ENCODE results near the gene LCE5A. TPM values are rescaled to one million over a fixed set of nuclear protein-coding genes. Genes with fewer than 3 reads are reported as not detected.

Gene LCE5A
- total RNA-seq, 2 experiments from 2014 or later: not detected

GRCh38 chr1:152519851-152520250, 9.2 kb downstream of the LCE5A start:
- Histone ChIP-seq H3K9me3 (ENCODE audit: control insufficient read depth in 1 of 2, insufficient read depth in 1 of 2, low read length in 2 of 2) (peaks cover 0 to 4% of the 10 kb centered on the region in 2 experiments), H3K27me3 (ENCODE audit: control insufficient read depth in 1 of 2, insufficient read depth in 2 of 2, low read length in 2 of 2) (peaks cover 18 to 44% of the 10 kb centered on the region in 2 experiments), H3K4me1 (ENCODE audit: insufficient read depth, low read length) (peaks cover 7% of the 10 kb centered on the region), H3K4me3 (ENCODE audit: low read length) (no peak overlapping the region), H3K36me3 (ENCODE audit: insufficient read depth, low read length) (no peaks in the 10 kb centered on the region), H3K27ac (ENCODE audit: low read depth in 1 of 2, low read length in 2 of 2) (no peak overlapping the region)
- intact Hi-C loops (cut with DNase I, micrococcal nuclease): no loop called here
- Mint-ChIP-seq H3K4me3 (no peak overlapping the region), H3K9me3 (no peaks in the 10 kb centered on the region), H3K27ac (no peak overlapping the region), H3K4me1 (ENCODE audit: low read depth) (peaks cover 2% of the 10 kb centered on the region), H3K27me3 (peaks cover 42% of the 10 kb centered on the region), H3K36me3 (ENCODE audit: low read depth) (no peaks in the 10 kb centered on the region)
- ChIA-PET CTCF (no interaction called here), POLR2A (no interaction called here)
- ATAC-seq (ENCODE audit: poor library complexity) (no peak), DNase-seq (peak in 3 of 14 experiments; percentile 6 to 13 (median 11))
- TF ChIP-seq CTCF (IDR thresholded peaks at IDR 0.05): no peak

- ChIA-PET POLR2A (no interaction called here), CTCF (no interaction called here)
- H3K27me3 ChIP-seq (ENCODE audit: control insufficient read depth in 1 of 2, insufficient read depth in 2 of 2, low read length in 2 of 2): peaks cover 14 to 36% of the 10 kb centered on the region in 2 experiments
- Mint-ChIP-seq H3K9me3 (no peaks in the 10 kb centered on the region), H3K4me3 (no peak overlapping the region), H3K27me3 (peaks cover 37% of the 10 kb centered on the region), H3K4me1 (ENCODE audit: low read depth) (no peaks in the 10 kb centered on the region), H3K36me3 (ENCODE audit: low read depth) (no peaks in the 10 kb centered on the region), H3K27ac (no peak overlapping the region)
- TF ChIP-seq CTCF (IDR thresholded peaks at IDR 0.05): no peak
- no peak overlapping the region for H3K27ac ChIP-seq (ENCODE audit: low read depth in 1 of 2, low read length in 2 of 2)
- no peak for ATAC-seq (ENCODE audit: poor library complexity)
- intact Hi-C loops (cut with DNase I, micrococcal nuclease): no loop called here
- no peak for DNase-seq
- H3K4me3 ChIP-seq (ENCODE audit: low read length): no peak overlapping the region
- peaks cover under 1% of the 10 kb centered on the region for H3K4me1 ChIP-seq (ENCODE audit: insufficient read depth, low read length)
- H3K36me3 ChIP-seq (ENCODE audit: insufficient read depth, low read length): no peaks in the 10 kb centered on the region
- peaks cover 0 to 1% of the 10 kb centered on the region in 2 experiments for H3K9me3 ChIP-seq (ENCODE audit: control insufficient read depth in 1 of 2, insufficient read depth in 1 of 2, low read length in 2 of 2)
Measured at GRCh38 chr1:152520561-152521090, 10.0 kb downstream of the LCE5A start.

GRCh38 chr1:152525080-152525641, 14.6 kb downstream of the LCE5A start:
- H3K4me1 Mint-ChIP-seq (ENCODE audit: low read depth): no peaks in the 10 kb centered on the region
- Histone ChIP-seq H3K27ac (ENCODE audit: low read depth in 1 of 2, low read length in 2 of 2) (no peak overlapping the region), H3K4me3 (ENCODE audit: low read length) (no peak overlapping the region), H3K9me3 (ENCODE audit: control insufficient read depth in 1 of 2, insufficient read depth in 1 of 2, low read length in 2 of 2) (no peaks in the 10 kb centered on the region), H3K27me3 (ENCODE audit: control insufficient read depth in 1 of 2, insufficient read depth in 2 of 2, low read length in 2 of 2) (peaks cover 0 to 10% of the 10 kb centered on the region in 2 experiments), H3K4me1 (ENCODE audit: insufficient read depth, low read length) (no peaks in the 10 kb centered on the region), H3K36me3 (ENCODE audit: insufficient read depth, low read length) (no peaks in the 10 kb centered on the region)
- TF ChIP-seq CTCF (IDR thresholded peaks at IDR 0.05): no peak
- H3K36me3 Mint-ChIP-seq (ENCODE audit: low read depth): no peaks in the 10 kb centered on the region
- H3K27ac Mint-ChIP-seq: no peak overlapping the region
- H3K9me3 Mint-ChIP-seq: no peaks in the 10 kb centered on the region
- H3K27me3 Mint-ChIP-seq: peaks cover 49% of the 10 kb centered on the region
- H3K4me3 Mint-ChIP-seq: no peak overlapping the region
- intact Hi-C loops (cut with DNase I, micrococcal nuclease): no loop called here
- DNase-seq (no peak), ATAC-seq (ENCODE audit: poor library complexity) (no peak)
- CTCF ChIA-PET: no interaction called here
- POLR2A ChIA-PET: no interaction called here
